Osteocyte (in vitro differentiated cells): Measurements from ENCODE around the gene NCOA7. TPM values are rescaled to one million over a fixed set of nuclear protein-coding genes. Genes with fewer than 3 reads are reported as not detected.
"Not testable (repeated sequence)": the region's sequence is repeated elsewhere in the genome, so short reads cannot be mapped to it uniquely, and the experiment has no call there.

Experiments used
- DNase-seq: peaks from one replicate; pipeline ENCODE4 v3.0.0; 2021; ENCODE audit warnings: mixed read lengths; ENCODE audit not compliant: unreplicated experiment; ENCODE audit errors: extremely low spot score
- H3K27ac Mint-ChIP-seq: one replicate; pipeline ENCODE4 v1.8.0; 2021; ENCODE audit warnings: mild to moderate bottlenecking, mixed read lengths; ENCODE audit not compliant: unreplicated experiment
- H3K27me3 Mint-ChIP-seq: one replicate; pipeline ENCODE4 v1.8.0; 2021; ENCODE audit warnings: mixed read lengths; ENCODE audit not compliant: unreplicated experiment
- H3K36me3 Mint-ChIP-seq: one replicate; pipeline ENCODE4 v1.8.0; 2021; ENCODE audit warnings: mixed read lengths; ENCODE audit not compliant: unreplicated experiment
- H3K4me1 Mint-ChIP-seq: one replicate; pipeline ENCODE4 v1.8.0; 2021; ENCODE audit warnings: mixed read lengths; ENCODE audit not compliant: unreplicated experiment
- H3K4me3 Mint-ChIP-seq: one replicate; pipeline ENCODE4 v1.8.0; 2021; ENCODE audit warnings: mild to moderate bottlenecking, moderate library complexity, mixed read lengths; ENCODE audit not compliant: unreplicated experiment
- H3K9me3 Mint-ChIP-seq: one replicate; pipeline ENCODE4 v1.8.0; 2021; ENCODE audit warnings: mixed read lengths; ENCODE audit not compliant: unreplicated experiment
- CTCF ChIP-seq: fragments of 200-600 bp; sonication (generic); IDR thresholded peaks from 2 replicates; pipeline ENCODE4 v1.5.0; 2021; ENCODE audit warnings: antibody characterized with exemption, mild to moderate bottlenecking, moderate library complexity
- total RNA-seq: library from RNA; stranded (reverse); gene quantifications from 2 replicates; pipeline ENCODE4 v1.2.1, GENCODE V29; 2021

NCOA7 gene
- total RNA-seq, 1 donor from 2014 or later: 65.7 TPM

GRCh38 chr6:125765944-125766343, 24.8 kb upstream of the NCOA7 start:
- no peak for TF ChIP-seq CTCF
- H3K36me3 Mint-ChIP-seq: peaks cover 9% of the 10 kb centered on the region
- H3K9me3 Mint-ChIP-seq: no peaks in the 10 kb centered on the region
- H3K27me3 Mint-ChIP-seq: no peaks in the 10 kb centered on the region
- H3K27ac Mint-ChIP-seq: peak overlapping the region; percentile 38
- peaks cover 38% of the 10 kb centered on the region for H3K4me1 Mint-ChIP-seq
- no peak for DNase-seq
- no peak overlapping the region for H3K4me3 Mint-ChIP-seq

- Mint-ChIP-seq H3K9me3 (no peaks in the 10 kb centered on the region), H3K27ac (no peak overlapping the region), H3K4me1 (peaks cover 34% of the 10 kb centered on the region), H3K36me3 (peaks cover 5% of the 10 kb centered on the region), H3K27me3 (no peaks in the 10 kb centered on the region), H3K4me3 (no peak overlapping the region)
- no peak for TF ChIP-seq CTCF
- DNase-seq: no peak
Measured at GRCh38 chr6:125766641-125767040, 24.1 kb upstream of the NCOA7 start.

- no peak for DNase-seq
- H3K36me3 Mint-ChIP-seq: no peaks in the 10 kb centered on the region
- no peaks in the 10 kb centered on the region for H3K9me3 Mint-ChIP-seq
- TF ChIP-seq CTCF: no peak
- peaks cover 31% of the 10 kb centered on the region for H3K4me1 Mint-ChIP-seq
- no peak overlapping the region for H3K4me3 Mint-ChIP-seq
- no peaks in the 10 kb centered on the region for H3K27me3 Mint-ChIP-seq
- no peak overlapping the region for H3K27ac Mint-ChIP-seq
Measured at GRCh38 chr6:125769147-125769783, 21.5 kb upstream of the NCOA7 start.

GRCh38 chr6:125773387-125774341, 17.1 kb upstream of the NCOA7 start:
- no peak for DNase-seq
- Mint-ChIP-seq H3K9me3 (no peaks in the 10 kb centered on the region), H3K36me3 (no peaks in the 10 kb centered on the region), H3K4me1 (peaks cover 10% of the 10 kb centered on the region), H3K27me3 (no peaks in the 10 kb centered on the region), H3K4me3 (no peak overlapping the region), H3K27ac (no peak overlapping the region)
- no peak for TF ChIP-seq CTCF

- H3K27ac Mint-ChIP-seq, H3K4me1 Mint-ChIP-seq, H3K4me3 Mint-ChIP-seq, H3K27me3 Mint-ChIP-seq, H3K9me3 Mint-ChIP-seq, DNase-seq, H3K36me3 Mint-ChIP-seq: not testable (repeated sequence)
Measured at GRCh38 chr6:125776107-125776826, 14.5 kb upstream of the NCOA7 start.
